Calu3 (cell line): ENCODE measurements around the gene ALOX12B. TPM values are rescaled to one million over a fixed set of nuclear protein-coding genes. Genes with fewer than 3 reads are reported as not detected.

Experiments
- BruUV-seq: library from RNA; stranded (reverse); fragments of 400-500 nt; replicated peaks from 2 replicates; lab custom pipeline; 2021; lab: Mats Ljungman, UMichigan
- CTCF ChIA-PET: fragments of 300-600 bp; sonication (Branson Sonifier 250); formaldehyde crosslinking; loops from one replicate; lab custom pipeline; 2022; ENCODE audit warnings: antibody characterized with exemption; lab: Charles Lee
- DNase-seq: peaks from one replicate; pipeline ENCODE4 v3.0.0; 2022
- H3K27ac Mint-ChIP-seq: one replicate; pipeline ENCODE4 v1.8.0; 2022; ENCODE audit warnings: mixed read lengths; ENCODE audit not compliant: unreplicated experiment
- H3K27me3 Mint-ChIP-seq: one replicate; pipeline ENCODE4 v1.8.0; 2022; ENCODE audit warnings: mixed read lengths; ENCODE audit not compliant: unreplicated experiment
- H3K36me3 Mint-ChIP-seq: one replicate; pipeline ENCODE4 v1.8.0; 2022; ENCODE audit warnings: mild to moderate bottlenecking, moderate library complexity, mixed read lengths; ENCODE audit not compliant: insufficient read depth, unreplicated experiment
- H3K4me1 Mint-ChIP-seq: one replicate; pipeline ENCODE4 v1.8.0; 2022; ENCODE audit warnings: mild to moderate bottlenecking, low read depth, mixed read lengths; ENCODE audit not compliant: unreplicated experiment
- H3K4me3 Mint-ChIP-seq: one replicate; pipeline ENCODE4 v1.8.0; 2022; ENCODE audit warnings: mild to moderate bottlenecking, low read depth, moderate library complexity, mixed read lengths; ENCODE audit not compliant: unreplicated experiment
- H3K9me3 Mint-ChIP-seq: one replicate; pipeline ENCODE4 v1.8.0; 2022; ENCODE audit warnings: low read depth, mixed read lengths; ENCODE audit not compliant: unreplicated experiment
- intact Hi-C: fragments of 100-400 bp; cut with micrococcal nuclease; formaldehyde crosslinking; loops from one replicate; pipeline ENCODE4 v1.10.0; 2022; ENCODE audit not compliant: unreplicated experiment
- total RNA-seq: library from RNA; stranded (reverse); gene quantifications from 2 replicates; pipeline ENCODE4 v1.2.3, GENCODE V29; 2022
- TF ChIP-seq, protein P1 (sequence below): fragments of 200-600 bp; IDR thresholded peaks from one replicate; pipeline ENCODE4 v1.8.0; 2022; ENCODE audit warnings: antibody characterized with exemption; ENCODE audit not compliant: unreplicated experiment

Gene ALOX12B
- total RNA-seq, 1 experiment from 2014 or later = not detected

DNA sequence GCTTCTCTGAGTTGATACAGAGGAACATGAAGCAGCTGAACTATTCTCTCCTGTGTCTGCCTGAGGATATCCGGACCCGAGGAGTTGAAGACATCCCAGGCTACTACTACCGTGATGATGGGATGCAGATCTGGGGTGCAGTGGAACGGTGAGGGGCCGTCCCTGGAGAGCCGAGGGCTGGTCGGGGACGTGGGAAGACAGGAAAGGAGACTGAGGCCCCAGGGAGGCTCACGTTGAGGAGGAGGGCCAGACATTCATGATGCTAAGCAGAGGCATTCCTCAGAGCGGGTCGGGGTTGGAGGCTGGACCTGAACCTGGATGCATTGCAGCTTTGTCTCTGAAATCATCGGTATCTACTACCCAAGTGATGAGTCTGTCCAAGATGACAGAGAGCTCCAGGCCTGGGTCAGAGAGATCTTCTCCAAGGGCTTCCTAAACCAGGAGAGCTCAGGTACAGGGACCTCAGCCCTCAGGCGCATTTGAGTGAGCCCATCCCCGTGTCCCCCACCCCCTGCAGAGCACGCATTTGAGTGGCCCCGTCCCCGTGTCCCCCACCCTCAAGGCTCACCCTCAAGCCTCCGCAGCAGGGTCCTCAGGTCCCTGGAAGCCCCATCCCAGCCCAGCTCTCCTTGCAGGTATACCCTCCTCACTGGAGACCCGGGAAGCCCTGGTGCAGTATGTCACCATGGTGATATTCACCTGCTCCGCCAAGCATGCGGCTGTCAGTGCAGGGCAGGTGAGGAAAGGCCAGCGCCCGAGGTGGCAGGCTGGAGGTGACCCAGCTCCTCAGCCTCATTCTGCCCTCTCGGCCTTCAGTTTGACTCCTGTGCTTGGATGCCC, 40.4 kb downstream of the ALOX12B start:
- Mint-ChIP-seq H3K9me3 (no peaks in the 10 kb centered on the region), H3K27me3 (peaks cover 48% of the 10 kb centered on the region), H3K27ac (no peak overlapping the region), H3K36me3 (no peaks in the 10 kb centered on the region), H3K4me3 (no peak overlapping the region), H3K4me1 (no peaks in the 10 kb centered on the region)
- no TSS peak for BruUV-seq
- TF ChIP-seq, protein P1, sequence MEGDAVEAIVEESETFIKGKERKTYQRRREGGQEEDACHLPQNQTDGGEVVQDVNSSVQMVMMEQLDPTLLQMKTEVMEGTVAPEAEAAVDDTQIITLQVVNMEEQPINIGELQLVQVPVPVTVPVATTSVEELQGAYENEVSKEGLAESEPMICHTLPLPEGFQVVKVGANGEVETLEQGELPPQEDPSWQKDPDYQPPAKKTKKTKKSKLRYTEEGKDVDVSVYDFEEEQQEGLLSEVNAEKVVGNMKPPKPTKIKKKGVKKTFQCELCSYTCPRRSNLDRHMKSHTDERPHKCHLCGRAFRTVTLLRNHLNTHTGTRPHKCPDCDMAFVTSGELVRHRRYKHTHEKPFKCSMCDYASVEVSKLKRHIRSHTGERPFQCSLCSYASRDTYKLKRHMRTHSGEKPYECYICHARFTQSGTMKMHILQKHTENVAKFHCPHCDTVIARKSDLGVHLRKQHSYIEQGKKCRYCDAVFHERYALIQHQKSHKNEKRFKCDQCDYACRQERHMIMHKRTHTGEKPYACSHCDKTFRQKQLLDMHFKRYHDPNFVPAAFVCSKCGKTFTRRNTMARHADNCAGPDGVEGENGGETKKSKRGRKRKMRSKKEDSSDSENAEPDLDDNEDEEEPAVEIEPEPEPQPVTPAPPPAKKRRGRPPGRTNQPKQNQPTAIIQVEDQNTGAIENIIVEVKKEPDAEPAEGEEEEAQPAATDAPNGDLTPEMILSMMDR = no peak
- CTCF ChIA-PET = interaction anchor here (0.5 kb wide), 1 partner anchor 403 kb away, joined by 4 read pairs; no protein-coding TSS in a partner anchor
- no peak for DNase-seq
- intact Hi-C loops = loop anchor here (10.0 kb wide), 1 partner anchor 132 kb away; the partner anchor contains the start of gene RNF227

DNA sequence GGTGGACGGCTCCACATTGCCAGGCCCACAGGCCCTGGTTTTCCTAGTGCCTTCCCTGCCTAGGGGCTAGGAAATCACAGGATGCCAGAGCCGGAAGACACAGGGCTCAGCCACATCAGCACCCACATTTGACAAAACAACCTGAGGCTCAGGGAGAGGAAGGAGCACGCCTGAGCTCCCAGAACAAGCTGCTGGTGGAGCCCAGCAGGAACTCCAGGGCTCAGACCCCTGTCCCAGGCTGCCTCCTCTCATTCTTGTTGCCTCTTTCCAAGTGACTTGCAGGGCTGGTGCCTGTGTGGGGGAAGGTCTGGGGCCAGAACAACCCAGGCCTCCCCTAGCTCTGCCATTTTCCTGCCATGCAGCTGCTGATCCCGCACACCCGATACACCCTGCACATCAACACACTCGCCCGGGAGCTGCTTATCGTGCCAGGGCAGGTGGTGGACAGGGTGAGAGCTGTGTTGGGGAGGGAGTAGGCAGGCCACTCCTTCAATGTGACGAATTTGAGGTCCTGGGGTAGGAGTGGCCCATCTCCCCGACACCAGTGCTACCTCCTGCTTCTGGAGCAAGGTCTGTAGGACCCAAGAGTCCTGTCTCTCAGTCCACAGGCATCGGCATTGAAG, 41.1 kb downstream of the ALOX12B start:
- no peak overlapping the region for H3K27ac Mint-ChIP-seq
- DNase-seq = no peak
- CTCF ChIA-PET = no interaction called here
- H3K9me3 Mint-ChIP-seq = no peaks in the 10 kb centered on the region
- TF ChIP-seq, protein P1 = no peak
- BruUV-seq = no TSS peak
- H3K27me3 Mint-ChIP-seq = peaks cover 48% of the 10 kb centered on the region
- no peaks in the 10 kb centered on the region for H3K4me1 Mint-ChIP-seq
- H3K36me3 Mint-ChIP-seq = no peaks in the 10 kb centered on the region
- intact Hi-C loops = loop anchor here (10.0 kb wide), 1 partner anchor 132 kb away; the partner anchor contains the start of gene RNF227
- H3K4me3 Mint-ChIP-seq = no peak overlapping the region

DNA sequence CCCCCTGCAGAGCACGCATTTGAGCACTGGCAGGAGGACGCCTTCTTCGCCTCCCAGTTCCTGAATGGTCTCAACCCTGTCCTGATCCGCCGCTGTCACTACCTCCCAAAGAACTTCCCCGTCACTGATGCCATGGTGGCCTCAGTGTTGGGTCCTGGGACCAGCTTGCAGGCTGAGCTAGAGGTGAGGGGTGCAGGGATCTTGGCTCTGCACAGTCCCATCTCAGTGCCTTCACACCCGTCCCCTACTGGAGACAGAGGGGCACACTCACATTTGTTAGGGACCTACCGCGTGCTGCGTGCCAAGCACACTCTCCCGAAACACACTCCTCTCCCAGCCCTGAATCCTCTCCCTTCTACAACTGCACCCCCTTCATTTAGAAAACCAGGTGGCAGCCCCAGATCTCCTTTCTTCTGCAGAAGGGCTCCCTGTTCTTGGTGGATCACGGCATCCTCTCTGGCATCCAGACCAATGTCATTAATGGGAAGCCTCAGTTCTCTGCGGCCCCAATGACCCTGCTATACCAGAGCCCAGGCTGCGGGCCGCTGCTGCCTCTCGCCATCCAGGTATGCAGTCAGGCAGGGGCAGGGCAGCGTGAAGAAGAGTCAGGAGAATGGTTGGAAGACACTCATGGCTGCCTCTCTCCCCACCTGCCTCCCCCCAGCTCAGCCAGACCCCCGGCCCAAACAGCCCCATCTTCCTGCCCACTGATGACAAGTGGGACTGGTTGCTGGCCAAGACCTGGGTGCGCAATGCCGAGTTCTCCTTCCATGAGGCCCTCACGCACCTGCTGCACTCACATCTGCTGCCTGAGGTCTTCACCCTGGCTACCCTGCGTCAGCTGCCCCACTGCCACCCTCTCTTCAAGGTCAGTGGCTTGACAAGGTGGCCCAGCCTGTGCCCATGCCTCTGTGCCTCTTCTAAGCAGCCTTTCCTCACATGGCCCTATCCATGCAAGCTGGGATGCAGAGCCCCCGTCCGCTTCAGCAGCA, 42.4 kb downstream of the ALOX12B start:
- CTCF ChIA-PET = interaction anchor here (0.7 kb wide), 1 partner anchor 113 kb away, joined by 3 read pairs; no protein-coding TSS in a partner anchor
- Mint-ChIP-seq H3K36me3 (no peaks in the 10 kb centered on the region), H3K27ac (no peak overlapping the region), H3K4me1 (no peaks in the 10 kb centered on the region), H3K4me3 (no peak overlapping the region), H3K27me3 (peaks cover 48% of the 10 kb centered on the region), H3K9me3 (no peaks in the 10 kb centered on the region)
- intact Hi-C loops = loop anchor here (5.0 to 10.0 kb wide), 2 partner anchors 130 to 303 kb away; partner anchors contain the start of gene RNF227
- DNase-seq = no peak
- TF ChIP-seq, protein P1 = no peak
- BruUV-seq = no TSS peak
